ENCODE measurements around the gene BEST4. TPM values are rescaled to one million over a fixed set of nuclear protein-coding genes. Genes with fewer than 3 reads are reported as not detected.

The BEST4 gene
- total and polyA plus RNA-seq, 2 of the 13 experiments (the other 11 are each of a cell fraction or from before 2014, with no cell fraction given) = 0.77 to 1.4 TPM

- peak; percentile 74; the same call in 1 of the 2 replicates for TF ChIP-seq ZNF598 (CRISPR knock-in tag; IDR thresholded peaks at IDR 0.05; ENCODE audit: borderline replicate concordance)
- TF ChIP-seq SRSF4 (IDR thresholded peaks at IDR 0.05; ENCODE audit: low read depth, low read length, poor library complexity, severe bottlenecking) = no peak
- 0 out of 2 replicates have a peak, but pooled peaks have one; percentile 24 for TF ChIP-seq ZNF605 (CRISPR knock-in tag; IDR thresholded peaks at IDR 0.05)
- TF ChIP-seq, protein P1, sequence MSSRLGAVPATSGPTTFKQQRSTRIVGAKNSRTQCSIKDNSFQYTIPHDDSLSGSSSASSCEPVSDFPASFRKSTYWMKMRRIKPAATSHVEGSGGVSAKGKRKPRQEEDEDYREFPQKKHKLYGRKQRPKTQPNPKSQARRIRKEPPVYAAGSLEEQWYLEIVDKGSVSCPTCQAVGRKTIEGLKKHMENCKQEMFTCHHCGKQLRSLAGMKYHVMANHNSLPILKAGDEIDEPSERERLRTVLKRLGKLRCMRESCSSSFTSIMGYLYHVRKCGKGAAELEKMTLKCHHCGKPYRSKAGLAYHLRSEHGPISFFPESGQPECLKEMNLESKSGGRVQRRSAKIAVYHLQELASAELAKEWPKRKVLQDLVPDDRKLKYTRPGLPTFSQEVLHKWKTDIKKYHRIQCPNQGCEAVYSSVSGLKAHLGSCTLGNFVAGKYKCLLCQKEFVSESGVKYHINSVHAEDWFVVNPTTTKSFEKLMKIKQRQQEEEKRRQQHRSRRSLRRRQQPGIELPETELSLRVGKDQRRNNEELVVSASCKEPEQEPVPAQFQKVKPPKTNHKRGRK (CRISPR knock-in tag; IDR thresholded peaks at IDR 0.05) = no peak
- TF ChIP-seq ZNF883 (CRISPR knock-in tag; IDR thresholded peaks at IDR 0.05; ENCODE audit: not compliant biosample characterization) = peak; percentile 89
- no peak for TF ChIP-seq MAFG (CRISPR knock-in tag; IDR thresholded peaks at IDR 0.05)
- peak; percentile 73 for TF ChIP-seq HIVEP1 (CRISPR knock-in tag; IDR thresholded peaks at IDR 0.05)
- TF ChIP-seq NR1H2 (CRISPR knock-in tag; IDR thresholded peaks at IDR 0.05; ENCODE audit: borderline replicate concordance, low read depth) = 0 out of 2 replicates have a peak, but pooled peaks have one; percentile 15
- TF ChIP-seq PAXIP1 (CRISPR knock-in tag; conservative IDR thresholded peaks at IDR 0.05) = no peak
- TF ChIP-seq KAT2B (IDR thresholded peaks at IDR 0.05; ENCODE audit: borderline replicate concordance, low read depth, low read length) = no peak
- no peak for TF ChIP-seq ZFY (CRISPR knock-in tag; IDR thresholded peaks at IDR 0.05)
- TF ChIP-seq, protein P2, sequence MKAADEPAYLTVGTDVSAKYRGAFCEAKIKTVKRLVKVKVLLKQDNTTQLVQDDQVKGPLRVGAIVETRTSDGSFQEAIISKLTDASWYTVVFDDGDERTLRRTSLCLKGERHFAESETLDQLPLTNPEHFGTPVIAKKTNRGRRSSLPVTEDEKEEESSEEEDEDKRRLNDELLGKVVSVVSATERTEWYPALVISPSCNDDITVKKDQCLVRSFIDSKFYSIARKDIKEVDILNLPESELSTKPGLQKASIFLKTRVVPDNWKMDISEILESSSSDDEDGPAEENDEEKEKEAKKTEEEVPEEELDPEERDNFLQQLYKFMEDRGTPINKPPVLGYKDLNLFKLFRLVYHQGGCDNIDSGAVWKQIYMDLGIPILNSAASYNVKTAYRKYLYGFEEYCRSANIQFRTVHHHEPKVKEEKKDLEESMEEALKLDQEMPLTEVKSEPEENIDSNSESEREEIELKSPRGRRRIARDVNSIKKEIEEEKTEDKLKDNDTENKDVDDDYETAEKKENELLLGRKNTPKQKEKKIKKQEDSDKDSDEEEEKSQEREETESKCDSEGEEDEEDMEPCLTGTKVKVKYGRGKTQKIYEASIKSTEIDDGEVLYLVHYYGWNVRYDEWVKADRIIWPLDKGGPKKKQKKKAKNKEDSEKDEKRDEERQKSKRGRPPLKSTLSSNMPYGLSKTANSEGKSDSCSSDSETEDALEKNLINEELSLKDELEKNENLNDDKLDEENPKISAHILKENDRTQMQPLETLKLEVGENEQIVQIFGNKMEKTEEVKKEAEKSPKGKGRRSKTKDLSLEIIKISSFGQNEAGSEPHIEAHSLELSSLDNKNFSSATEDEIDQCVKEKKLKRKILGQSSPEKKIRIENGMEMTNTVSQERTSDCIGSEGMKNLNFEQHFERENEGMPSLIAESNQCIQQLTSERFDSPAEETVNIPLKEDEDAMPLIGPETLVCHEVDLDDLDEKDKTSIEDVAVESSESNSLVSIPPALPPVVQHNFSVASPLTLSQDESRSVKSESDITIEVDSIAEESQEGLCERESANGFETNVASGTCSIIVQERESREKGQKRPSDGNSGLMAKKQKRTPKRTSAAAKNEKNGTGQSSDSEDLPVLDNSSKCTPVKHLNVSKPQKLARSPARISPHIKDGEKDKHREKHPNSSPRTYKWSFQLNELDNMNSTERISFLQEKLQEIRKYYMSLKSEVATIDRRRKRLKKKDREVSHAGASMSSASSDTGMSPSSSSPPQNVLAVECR (CRISPR knock-in tag; IDR thresholded peaks at IDR 0.05; ENCODE audit: borderline replicate concordance) = 0 out of 2 replicates have a peak, but pooled peaks have one; percentile 13
- TF ChIP-seq, protein P3, sequence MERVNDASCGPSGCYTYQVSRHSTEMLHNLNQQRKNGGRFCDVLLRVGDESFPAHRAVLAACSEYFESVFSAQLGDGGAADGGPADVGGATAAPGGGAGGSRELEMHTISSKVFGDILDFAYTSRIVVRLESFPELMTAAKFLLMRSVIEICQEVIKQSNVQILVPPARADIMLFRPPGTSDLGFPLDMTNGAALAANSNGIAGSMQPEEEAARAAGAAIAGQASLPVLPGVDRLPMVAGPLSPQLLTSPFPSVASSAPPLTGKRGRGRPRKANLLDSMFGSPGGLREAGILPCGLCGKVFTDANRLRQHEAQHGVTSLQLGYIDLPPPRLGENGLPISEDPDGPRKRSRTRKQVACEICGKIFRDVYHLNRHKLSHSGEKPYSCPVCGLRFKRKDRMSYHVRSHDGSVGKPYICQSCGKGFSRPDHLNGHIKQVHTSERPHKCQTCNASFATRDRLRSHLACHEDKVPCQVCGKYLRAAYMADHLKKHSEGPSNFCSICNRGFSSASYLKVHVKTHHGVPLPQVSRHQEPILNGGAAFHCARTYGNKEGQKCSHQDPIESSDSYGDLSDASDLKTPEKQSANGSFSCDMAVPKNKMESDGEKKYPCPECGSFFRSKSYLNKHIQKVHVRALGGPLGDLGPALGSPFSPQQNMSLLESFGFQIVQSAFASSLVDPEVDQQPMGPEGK (CRISPR knock-in tag; IDR thresholded peaks at IDR 0.05) = peak; percentile 53
- TF ChIP-seq, protein P4, sequence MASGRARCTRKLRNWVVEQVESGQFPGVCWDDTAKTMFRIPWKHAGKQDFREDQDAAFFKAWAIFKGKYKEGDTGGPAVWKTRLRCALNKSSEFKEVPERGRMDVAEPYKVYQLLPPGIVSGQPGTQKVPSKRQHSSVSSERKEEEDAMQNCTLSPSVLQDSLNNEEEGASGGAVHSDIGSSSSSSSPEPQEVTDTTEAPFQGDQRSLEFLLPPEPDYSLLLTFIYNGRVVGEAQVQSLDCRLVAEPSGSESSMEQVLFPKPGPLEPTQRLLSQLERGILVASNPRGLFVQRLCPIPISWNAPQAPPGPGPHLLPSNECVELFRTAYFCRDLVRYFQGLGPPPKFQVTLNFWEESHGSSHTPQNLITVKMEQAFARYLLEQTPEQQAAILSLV (CRISPR knock-in tag; IDR thresholded peaks at IDR 0.05; ENCODE audit: borderline replicate concordance) = 0 out of 2 replicates have a peak, but pooled peaks have one; percentile 60
- no peak for TF ChIP-seq PHF5A (CRISPR knock-in tag; IDR thresholded peaks at IDR 0.05; ENCODE audit: low read depth, unreplicated experiment)
Measured at GRCh38 chr1:44786138-44786840, 1.7 kb downstream of the BEST4 start (continued).

All from HepG2 (cell line).